NCI-H1930 (cell line): Measurements from ENCODE around the gene PEAR1.
"Not testable (repeated sequence)": the region's sequence is repeated elsewhere in the genome, so short reads cannot be mapped to it uniquely, and the experiment has no call there.

Experiments used
- DNase-seq, 2 experiments: peaks; one replicate each; lab custom pipeline; 2025; lab: John Stamatoyannopoulos, UW

Gene PEAR1

DNA sequence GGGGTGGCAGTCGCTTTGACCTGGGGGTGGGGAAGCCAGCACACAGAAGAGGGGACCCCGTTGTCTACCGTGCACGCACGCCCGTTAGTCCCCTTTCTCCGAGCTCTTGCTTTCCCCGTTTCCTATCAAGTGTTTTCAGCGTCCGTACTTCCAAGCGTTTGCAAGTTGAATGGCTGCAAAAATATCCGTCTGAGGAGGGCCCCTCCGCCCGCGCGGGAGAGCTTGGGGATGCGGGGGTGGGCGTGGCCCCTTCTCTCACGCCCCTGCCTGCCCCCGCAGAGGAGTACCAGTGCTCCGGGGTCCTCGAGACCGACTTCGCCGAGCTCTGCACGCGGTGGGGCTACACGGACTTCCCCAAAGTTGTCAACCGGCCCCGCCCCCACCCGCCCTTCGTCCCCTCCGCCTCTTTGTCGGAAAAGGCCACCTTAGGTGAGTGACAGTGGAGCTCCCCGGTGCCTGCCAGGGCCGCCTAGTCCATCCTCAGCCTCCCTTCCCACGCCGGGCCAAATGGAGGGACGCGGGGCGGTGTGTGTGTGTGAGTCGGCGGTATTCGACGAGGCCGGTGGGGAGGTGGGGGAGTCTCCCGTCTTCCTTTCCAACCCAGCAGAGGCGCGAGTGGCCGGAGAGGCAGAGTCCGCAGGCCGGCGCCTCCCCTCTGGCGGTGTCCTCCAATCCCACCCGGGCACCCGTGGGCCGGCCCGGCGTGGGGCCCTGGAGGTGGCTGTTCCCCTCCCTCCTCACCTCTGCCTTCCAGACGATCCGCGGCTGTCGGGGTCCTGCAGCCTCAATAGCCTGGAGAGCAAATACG, 30.4 kb downstream of the PEAR1 start:
- DNase-seq = no peak

DNA sequence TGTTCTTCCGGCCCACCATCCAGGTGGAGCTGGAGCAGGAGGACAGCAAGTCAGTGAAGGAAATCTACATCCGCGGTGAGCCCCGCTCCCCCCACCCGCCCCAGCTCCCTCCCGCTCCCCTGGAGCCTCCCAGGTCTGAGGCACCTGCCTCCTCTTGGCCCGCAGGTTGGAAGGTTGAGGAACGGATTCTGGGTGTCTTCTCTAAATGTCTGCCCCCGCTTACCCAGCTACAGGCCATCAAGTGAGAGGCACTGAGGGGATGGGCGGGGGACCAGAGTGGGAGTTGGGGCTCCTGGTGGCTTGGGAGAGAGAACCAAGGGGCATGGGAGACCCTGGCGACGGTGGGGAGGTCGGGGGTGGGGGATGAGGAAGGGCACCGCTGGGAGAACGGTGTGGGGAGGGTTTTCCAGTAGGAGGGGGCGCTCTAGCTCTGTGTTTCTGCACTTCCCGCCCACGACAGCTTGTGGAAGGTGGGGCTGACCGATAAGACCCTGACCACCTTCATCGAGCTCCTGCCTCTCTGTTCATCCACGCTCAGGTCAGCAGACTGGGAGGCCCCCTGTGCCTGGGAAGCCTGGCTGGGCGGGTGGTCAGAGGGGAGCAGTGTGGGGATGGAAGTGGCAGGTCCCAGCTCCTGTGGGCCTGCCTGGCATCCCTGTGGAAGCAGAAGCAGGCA, 31.1 kb downstream of the PEAR1 start:
- no peak for DNase-seq

DNA sequence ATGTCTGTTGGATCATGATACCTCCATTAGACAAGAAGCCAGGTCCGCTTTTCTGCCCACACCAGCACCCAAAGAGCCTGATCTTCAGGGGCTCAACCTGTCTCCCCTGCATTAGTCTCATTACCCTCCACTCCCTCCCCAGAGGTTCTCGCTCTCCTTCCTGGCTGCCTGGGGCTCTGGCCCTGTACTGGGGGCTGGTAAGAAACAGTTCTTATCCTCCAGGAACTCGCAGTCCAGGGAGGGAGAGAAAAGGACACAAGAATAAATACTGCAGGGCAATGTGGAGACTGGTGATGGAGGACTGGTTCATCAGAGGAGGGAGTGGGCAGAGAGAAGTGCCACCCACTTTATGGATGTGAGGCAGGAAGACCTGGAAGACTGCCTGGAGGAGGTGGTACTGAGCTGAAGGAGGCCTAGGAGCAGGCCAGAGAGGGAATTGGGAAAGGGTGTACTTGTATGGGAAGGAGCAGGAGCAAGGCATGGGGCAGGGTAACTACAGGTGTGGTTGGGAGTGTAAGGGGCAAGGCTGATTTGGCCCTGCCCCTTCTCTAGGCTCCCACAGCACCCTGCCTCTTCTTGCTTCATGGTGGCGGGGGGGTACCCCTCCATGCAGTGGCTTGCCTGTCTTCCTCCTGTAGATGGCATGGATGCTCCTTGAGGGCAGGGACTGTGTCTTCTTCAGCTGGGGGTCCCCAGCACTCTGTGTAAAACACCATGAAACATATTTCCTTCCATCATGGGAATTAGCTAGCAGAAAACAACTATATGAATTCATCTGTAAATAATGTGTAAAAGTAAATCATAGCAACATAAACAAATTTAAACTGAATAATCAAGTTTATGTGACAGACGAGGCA, 31.9 kb downstream of the PEAR1 start:
- no peak for DNase-seq

DNA sequence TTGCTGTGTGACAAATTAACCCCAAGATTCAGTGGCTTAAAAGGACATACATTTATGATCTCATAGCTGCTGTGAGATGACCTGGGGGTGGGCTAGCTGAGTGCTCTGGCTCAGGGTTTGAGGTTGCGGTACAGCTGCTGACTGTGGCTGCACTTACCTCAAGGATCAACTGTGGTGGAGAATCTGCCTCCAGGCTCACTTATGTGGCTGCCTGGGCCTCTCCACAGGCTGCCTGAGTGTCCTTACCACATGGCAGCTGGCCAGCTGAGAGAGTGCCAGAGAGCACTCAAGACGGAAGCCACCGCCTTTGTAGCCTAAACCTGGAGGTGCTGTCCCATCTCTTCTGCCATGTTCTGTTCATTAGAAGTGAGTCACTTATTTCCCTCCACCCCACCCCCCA, 32.7 kb downstream of the PEAR1 start:
- no peak for DNase-seq

DNA sequence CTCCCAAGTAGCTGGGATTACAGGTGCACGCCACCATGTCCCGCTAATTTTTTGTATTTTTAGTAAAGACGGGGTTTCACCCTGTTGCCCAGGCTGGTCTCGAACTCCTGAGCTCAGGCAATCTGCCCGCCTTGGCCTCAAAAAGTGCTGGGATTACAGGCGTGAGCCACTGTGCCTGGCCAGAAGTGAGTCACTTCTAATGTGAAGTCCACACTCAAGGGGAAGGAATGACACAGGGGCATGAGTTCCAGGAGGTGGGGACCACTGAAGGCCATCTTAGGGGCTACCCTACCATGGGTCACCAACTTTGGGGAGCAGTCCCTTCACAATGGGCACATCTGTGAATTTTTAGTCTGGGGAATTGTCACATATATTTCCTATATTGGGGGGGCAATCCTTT, 33.2 kb downstream of the PEAR1 start:
- not testable (repeated sequence) for DNase-seq

DNA sequence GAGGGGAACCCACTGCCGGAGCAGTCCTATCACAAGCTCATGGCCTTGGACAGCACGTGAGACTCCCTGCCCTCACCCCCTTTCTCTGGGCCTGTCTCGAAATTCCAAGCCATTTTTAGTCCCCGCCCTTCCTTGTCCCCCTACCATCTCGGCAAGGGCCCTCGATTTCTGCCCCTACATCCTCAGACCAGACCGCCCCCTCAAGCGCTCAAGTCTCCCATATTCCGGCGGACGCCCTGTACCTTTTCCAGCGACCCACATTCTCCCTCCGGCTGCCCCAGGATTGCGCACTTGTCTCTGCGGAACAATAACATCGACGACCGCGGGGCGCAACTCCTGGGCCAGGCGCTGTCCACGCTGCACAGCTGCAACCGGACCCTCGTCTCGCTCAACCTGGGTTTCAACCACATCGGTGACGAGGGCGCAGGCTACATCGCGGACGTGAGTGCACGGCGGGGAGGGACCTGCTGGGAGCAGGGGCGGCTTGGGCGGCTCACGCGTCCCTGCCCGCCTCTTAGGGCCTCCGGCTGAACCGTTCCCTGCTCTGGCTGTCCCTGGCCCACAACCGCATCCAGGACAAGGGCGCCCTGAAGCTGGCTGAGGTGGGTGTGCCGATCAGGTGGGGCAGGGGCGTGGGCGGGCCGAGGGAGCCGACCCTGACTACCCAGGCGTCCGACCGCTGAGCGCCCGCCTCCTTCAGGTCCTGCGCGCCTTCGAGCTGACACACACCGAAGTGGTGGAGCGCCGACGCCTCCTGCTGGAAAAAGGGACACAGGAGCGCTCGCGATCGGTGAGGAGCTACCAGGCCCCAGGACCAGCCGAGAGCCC, 33.9 kb downstream of the PEAR1 start:
- DNase-seq = peak; percentile 75 to 77

DNA sequence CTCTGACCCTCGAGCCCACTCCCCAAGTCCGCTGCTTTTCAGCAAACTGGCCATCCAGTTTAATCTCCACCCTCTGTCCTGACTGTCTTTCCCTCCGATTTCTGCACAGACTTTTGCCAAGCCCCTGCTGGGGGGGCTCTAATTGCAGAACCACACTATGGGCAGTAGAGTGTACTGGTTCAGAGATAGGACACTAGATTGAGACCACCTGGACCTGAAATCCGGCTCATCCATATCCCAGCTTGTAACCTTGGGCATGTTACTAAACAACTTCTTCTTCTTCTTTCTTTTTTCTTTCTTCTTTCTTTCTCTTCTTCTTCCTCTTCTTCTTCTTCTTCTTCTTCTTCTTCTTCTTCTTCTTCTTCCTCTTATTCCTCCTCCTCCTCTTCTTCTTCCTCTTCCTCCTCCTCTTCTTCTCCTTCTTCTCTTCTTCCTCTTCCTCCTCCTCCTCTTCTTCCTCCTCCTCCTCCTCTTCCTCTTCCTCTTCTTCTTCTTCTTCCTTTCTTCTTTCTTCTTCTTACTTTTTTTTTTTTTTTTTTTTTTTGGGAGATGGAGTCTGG, 34.6 kb downstream of the PEAR1 start:
- no peak for DNase-seq

DNA sequence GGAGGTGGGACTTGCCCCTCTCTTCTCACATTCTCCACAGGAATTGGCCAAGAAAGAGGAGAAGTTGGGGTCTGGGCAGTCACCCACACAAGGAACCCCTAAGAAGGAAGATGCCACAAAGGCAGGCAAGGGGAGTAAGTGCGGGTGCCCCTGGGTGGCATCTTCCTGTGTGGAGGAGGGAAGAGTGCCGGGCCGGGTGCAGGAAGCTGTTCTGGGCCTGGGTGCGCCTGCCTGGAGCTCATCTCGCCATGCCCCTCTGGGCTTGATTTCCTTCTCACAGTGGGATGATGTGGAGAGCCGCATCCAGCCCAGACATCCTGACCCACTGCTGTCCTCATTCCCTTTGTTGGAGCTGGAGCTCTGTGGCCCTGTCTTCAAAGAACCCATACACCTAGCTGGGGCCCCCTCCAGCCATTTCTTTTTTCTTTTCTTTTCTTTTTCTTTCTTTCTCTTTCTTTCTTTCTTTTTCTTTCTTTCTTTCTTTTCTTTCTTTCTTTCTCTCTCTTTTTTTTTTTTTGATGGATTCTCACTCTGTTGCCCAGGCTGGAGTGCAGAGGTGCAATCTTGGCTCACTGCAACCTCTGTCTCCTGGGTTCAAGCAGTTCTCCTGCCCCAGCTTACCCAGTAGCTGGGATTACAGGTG, 36.2 kb downstream of the PEAR1 start:
- DNase-seq = no peak

DNA sequence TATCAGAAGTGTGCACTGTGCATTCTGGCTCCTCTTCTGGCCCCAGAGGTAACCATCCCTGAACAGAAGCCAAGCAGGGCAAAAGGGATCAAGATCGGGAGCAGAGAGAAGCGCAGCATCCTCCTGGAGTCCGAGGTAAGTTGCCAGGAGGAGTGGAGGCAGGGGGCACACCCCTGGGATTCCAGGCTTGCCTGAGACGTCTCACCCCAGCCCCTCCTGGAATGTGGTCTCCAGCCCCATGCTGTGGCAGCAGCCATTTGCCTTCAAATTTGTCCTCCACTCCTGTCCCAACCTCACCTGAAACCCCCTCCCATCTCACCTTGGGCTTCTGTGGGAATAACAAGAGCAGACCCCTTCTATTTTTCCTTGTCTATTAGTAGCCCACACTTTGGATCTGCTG, 37.0 kb downstream of the PEAR1 start:
- DNase-seq = no peak

DNA sequence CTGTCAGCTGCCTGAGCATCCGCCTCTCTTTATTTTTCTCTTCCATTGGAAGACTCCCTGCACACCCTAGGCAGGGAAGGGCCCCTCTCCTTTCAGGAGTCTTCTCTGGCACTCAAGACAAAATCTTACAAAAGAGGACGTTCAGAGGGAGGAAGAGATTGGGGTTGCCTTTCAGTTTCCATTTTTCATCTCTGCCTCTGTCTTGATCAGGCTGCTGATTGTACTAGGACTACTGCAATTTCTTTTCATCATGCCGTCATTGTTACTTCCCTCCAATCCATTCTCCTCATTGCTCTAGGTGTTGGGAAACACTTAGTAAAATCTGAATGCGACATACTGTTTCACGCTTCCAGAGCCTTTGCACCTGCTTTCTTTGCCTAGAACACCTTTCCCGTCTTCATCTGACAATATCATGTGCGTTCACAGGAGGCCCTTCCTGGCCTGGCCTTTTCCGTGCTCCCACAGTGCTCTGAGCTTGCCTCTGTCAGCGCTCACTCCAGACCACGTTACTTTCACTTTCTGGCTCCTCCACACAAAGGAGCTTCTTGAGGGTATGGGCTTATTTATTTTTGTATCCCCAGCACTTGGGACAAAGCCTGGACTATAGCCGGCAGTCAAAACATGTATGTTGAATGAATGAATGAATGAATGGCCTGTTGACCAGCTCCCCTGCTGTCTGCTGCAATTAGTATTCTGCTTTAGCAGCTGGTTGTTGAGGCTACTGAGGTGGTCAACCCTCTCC, 37.9 kb downstream of the PEAR1 start:
- no peak for DNase-seq

DNA sequence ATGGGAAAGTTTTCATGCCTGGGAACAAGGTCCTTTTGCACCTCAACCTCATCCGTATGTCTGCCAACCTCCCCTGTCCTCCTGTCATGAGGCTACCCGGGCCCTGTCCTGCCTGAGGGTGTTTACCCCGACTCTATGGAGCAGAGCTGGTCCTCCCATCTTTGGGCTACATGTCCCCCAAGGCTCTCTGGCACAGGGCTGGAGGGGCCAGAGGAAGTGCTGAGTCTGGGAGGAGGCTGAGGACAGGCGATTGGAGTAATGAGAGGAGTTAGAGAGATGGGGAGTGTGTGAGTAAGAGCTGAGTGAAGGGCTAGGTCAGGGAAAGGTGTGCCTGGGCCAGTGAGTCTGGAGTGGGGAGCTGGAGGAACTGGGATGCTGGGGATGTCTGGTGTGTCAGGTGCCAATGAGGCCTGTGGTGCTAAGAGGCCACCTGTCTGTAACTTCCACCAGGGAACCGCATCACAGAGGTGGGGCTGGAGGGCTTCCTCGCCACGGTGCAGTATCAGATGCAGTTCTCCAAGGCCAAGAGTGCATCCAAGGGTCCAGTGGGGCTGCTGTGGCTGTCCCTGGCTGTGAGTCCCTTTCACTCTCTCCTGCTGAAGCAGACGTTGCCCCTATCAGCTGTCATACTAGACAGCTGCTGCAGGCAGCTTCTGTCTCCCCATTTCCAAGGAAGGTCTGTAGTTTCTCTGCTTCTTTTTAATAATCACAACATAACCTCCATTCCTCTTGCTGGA, 38.6 kb downstream of the PEAR1 start:
- DNase-seq = no peak

DNA sequence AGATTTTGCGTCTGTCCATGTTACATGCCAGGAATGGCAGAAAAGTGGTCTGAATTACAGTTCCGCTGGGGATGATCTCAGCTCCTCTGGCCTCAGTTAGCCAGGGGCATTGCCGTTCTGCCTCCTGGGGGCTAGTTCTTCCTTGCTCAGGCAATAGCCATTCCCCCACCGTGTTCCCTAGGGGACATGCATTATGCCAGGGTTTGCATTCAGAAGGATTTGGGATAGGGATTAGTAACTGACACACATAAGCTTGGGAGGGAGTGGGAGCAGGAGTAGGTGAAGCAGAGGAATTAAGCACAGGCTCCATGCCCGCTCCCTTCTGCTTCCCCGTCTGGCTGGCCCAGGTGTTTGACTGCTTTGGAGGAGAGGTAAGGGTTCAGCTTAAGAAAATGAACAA, 39.6 kb downstream of the PEAR1 start:
- DNase-seq = no peak

DNA sequence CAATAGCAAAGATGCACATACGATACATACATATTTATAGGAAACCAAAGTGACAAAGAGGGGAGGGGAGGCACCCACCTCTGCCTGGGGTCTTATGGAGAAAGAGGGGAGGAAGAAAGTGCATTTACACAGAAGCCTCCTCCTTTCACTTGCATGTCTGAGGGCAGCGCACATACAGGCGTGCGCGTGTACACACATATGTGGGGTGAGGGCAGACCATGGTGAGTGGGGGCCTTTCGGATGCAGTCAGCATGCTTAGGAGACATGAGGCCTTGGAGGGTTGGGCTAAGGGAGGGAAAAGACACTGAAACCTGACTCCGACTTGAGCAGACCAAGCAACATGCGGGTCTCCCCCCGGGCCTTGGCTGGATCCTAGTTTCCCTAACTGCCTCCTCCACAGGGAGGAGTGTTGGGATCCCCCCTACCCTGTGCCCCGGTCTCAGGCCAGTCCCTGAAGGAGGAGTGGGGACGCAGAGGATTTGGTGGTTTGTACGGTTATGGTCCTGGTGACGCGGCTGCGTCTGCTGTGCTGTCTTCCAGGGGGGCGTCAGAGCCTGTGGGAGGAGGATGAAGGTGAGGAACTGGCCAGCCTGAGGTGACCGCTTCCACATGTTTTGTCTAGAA, 42.1 kb downstream of the PEAR1 start:
- no peak for DNase-seq

DNA sequence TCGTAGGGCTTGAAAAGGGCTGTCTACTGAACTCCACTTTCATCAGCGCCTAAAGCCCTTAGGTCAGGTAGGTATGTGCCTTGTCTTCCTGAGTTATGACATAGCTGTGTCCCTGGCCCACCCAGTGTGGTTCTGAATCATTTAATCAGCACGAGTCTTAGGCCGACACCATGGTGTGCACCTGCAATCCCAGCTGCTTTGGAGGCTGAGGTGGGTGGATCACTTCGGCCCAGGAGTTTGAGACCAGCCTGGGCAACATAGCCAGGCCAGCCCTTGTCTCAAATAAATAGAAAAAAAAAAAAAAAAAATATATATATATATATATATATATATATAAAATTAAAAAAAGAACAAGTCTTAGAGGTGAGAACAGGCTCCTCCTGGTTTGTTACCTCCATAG, 42.7 kb downstream of the PEAR1 start:
- no peak for DNase-seq

DNA sequence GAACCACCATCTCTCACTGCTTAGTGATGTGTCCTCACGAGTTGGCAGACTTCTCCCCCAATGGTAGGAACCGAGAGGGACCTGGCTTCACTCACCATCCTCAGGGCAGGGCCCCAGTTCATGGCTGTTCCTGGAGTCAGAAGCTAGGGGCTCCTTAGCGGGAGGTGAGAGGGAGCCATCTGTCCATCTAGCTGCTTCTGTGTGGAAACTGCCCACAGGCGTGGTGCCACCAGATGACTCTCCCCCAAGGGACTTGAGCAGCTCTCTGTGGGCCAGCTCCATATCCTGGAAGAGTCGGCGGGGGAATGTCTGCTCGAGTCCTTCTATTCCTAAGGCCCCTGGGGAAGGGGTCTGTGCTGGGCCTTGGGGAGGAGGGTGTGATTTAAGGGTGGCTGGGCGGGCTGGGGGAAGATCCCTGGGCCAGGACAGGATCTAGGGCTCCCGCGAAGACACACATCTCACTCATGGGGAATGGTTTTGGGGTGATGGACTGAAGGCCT, 43.3 kb downstream of the PEAR1 start:
- DNase-seq = no peak

DNA sequence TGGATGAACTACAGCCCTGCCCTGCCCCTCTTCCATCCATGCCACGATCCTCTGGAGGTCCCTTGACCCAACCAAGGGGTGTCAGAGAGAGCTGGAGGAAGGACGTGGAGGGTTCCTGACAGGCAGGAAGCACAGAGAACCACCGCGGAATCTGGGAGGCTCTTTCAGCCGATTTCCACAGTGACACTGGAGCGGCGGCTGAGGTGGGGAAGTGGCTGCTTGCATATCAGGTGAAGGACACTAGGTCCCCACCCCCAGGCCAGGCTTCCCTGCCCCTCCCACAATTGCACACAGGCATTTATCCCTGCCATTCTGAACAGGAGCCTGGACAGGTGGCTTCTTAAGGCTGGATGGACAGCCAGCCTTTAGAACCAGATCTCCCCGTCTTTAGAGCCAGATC, 44.4 kb downstream of the PEAR1 start:
- no peak for DNase-seq

DNA sequence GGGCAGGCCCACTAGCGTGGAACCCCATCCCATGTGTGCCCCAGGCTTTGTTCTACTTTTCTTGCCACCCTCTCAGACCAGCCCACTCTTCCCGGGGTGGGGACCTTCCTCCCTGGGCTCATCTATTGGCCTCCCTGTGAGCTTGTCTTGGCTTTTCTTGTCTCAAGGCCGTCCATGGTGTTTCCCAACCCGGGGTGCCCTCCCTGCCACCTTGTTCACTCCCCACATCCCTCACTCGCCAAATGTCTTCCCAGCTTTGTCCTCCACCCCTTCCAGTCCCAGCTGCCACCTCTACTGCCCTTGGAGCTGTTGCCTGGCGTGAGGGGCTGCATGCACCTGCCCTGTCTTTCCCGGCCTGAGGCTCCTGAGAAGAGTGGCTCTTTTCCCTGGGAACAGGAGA, 45.3 kb downstream of the PEAR1 start:
- DNase-seq = no peak

DNA sequence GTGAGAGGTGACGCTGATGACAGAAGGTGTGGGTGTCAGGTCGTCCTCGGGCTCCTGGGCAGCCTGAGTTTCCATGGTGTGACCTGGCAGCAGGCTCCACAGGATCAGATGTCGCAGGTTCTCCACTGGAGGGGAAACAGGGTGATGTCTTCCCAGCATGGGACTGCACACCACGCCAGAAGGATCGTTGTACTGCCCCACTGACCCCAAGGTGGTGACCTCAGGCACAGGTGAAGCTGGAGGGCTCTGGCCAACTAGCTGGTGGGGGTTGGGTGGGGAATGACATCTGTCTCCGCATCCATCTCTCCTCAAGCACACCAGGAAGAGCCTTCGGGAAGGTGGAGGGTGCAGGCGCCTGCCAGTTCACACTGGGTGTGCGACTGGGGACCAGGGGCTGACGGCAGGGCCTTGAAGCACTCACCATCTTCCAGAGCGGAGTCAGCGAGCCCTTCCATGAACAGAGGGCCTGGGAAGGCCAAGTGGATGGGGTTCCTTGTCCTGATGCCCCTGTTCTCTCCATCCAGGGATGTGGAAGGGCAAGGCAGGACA, 46.3 kb downstream of the PEAR1 start:
- DNase-seq = no peak

DNA sequence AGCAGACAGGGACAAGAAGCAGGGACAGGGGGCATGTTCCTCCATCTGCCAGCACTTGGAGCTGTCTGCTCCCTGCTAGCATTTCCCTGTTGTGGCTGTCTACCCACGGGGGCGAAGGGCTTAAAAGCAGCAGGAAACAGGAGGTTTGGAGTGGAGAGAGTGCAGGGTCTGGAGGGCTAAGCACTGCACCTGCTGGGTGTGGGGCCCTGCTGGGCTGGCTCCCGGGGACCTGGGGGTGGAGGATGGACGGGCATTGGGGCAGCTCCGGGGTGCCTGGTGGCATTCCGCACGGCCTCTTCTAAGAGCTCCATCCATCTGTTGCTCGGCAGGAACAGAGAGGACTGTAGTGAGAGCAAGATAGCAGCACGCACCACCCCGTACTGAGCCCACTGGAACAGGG, 48.2 kb downstream of the PEAR1 start:
- DNase-seq = no peak
